Spinal cord (tissue), 10 donors: Measurements from ENCODE around the gene TLR1. TPM values are rescaled to one million over a fixed set of nuclear protein-coding genes. Genes with fewer than 3 reads are reported as not detected.
"Not testable (repeated sequence)": the region's sequence is repeated elsewhere in the genome, so short reads cannot be mapped to it uniquely, and the experiment has no call there.

ENCODE experiments used
- DNase-seq, 6 donors: peaks; one replicate each; pipeline versions ENCODE4 v3.0.0 to v3.0.0-alpha.2; 2013 to 2015; ENCODE audit warnings: low spot score in 6 of 6, low read depth in 4 of 6
- H3K27ac ChIP-seq: one replicate; pipeline ENCODE4 v1.5.1; 2013; ENCODE audit warnings: low read depth, low read length, control low read depth
- H3K27me3 ChIP-seq: one replicate; pipeline ENCODE4 v1.6.1; 2013; ENCODE audit warnings: low read length; ENCODE audit not compliant: control insufficient read depth, insufficient read depth
- H3K36me3 ChIP-seq: one replicate; pipeline ENCODE4 v1.6.1; 2013; ENCODE audit warnings: low read length; ENCODE audit not compliant: control insufficient read depth, insufficient read depth
- H3K4me1 ChIP-seq: one replicate; pipeline ENCODE4 v1.6.1; 2013; ENCODE audit warnings: low read length; ENCODE audit not compliant: control insufficient read depth, insufficient read depth
- H3K4me3 ChIP-seq: one replicate; pipeline ENCODE4 v1.5.1; 2013; ENCODE audit warnings: low read depth, low read length, control low read depth
- H3K9me3 ChIP-seq: one replicate; pipeline ENCODE4 v1.6.1; 2013; ENCODE audit warnings: low read length; ENCODE audit not compliant: control insufficient read depth, insufficient read depth
- WGBS: methylation state at CpG from one replicate; pipeline ENCODE4 v1.1.5; 2013; ENCODE audit warnings: missing lambda C conversion rate; ENCODE audit not compliant: insufficient coverage; 5-methylcytosine and 5-hydroxymethylcytosine counted together
- polyA plus RNA-seq, 2 donors: library from polyadenylated mRNA; unstranded; fragments of 120-200 nt; gene quantifications; one replicate each; pipeline ENCODE4 v1.2.1, GENCODE V29; 2013; ENCODE audit not compliant: insufficient read length in 2 of 2
- total RNA-seq, 2 donors: library from RNA; depleted of rRNA in 1 of 2; stranded (reverse); fragments of 120-200 nt in 1 of 2; fragments of >200 nt in 1 of 2; gene quantifications; one replicate each; pipeline versions ENCODE4 v1.2.3 to v1.2.4, GENCODE V29; 2013 to 2014
- donor health status: healthy.

TLR1 gene
- total and polyA plus RNA-seq, 4 donors: 3.7 to 32.2 (median 8.3) TPM

- H3K9me3 ChIP-seq: no peaks in the 10 kb centered on the region
- no peak overlapping the region for H3K4me3 ChIP-seq
- no CpG with 5 or more reads among the region's 4 CpGs for WGBS
- H3K4me1 ChIP-seq: no peaks in the 10 kb centered on the region
- H3K27me3 ChIP-seq: no peaks in the 10 kb centered on the region
- no peaks in the 10 kb centered on the region for H3K36me3 ChIP-seq
- H3K27ac ChIP-seq: no peak overlapping the region
- no peak for DNase-seq
Measured at GRCh38 chr4:38780833-38781484, 23.6 kb downstream of the TLR1 start.

- no peak for DNase-seq
- Histone ChIP-seq H3K4me3 (no peak overlapping the region), H3K9me3 (no peaks in the 10 kb centered on the region), H3K4me1 (no peaks in the 10 kb centered on the region), H3K27ac (no peak overlapping the region), H3K36me3 (no peaks in the 10 kb centered on the region), H3K27me3 (no peaks in the 10 kb centered on the region)
- 81% methylated on average over 4 of the region's 5 CpGs for WGBS
Measured at GRCh38 chr4:38779790-38780189, 24.8 kb downstream of the TLR1 start.

GRCh38 chr4:38777925-38778324 lies 26.7 kb downstream of the TLR1 start:
- not testable (repeated sequence) for H3K27ac ChIP-seq, H3K9me3 ChIP-seq, H3K4me3 ChIP-seq, H3K36me3 ChIP-seq, H3K4me1 ChIP-seq, H3K27me3 ChIP-seq, DNase-seq
- WGBS: no CpG with 5 or more reads among the region's 2 CpGs

- no peaks in the 10 kb centered on the region for H3K4me1 ChIP-seq
- H3K4me3 ChIP-seq: no peak overlapping the region
- no peak overlapping the region for H3K27ac ChIP-seq
- no peaks in the 10 kb centered on the region for H3K9me3 ChIP-seq
- WGBS: 100% methylated on average over 1 of the region's 2 CpGs
- no peaks in the 10 kb centered on the region for H3K36me3 ChIP-seq
- DNase-seq: no peak
- no peaks in the 10 kb centered on the region for H3K27me3 ChIP-seq
Measured at GRCh38 chr4:38775326-38775725, 29.3 kb downstream of the TLR1 start.

- no peaks in the 10 kb centered on the region for H3K9me3 ChIP-seq
- H3K36me3 ChIP-seq: no peaks in the 10 kb centered on the region
- 93% methylated on average over 2 of the region's 8 CpGs for WGBS
- H3K27me3 ChIP-seq: no peaks in the 10 kb centered on the region
- H3K27ac ChIP-seq: no peak overlapping the region
- DNase-seq: no peak
- no peak overlapping the region for H3K4me3 ChIP-seq
- no peaks in the 10 kb centered on the region for H3K4me1 ChIP-seq
Measured at GRCh38 chr4:38774181-38774955, 30.2 kb downstream of the TLR1 start.

- H3K27ac ChIP-seq, H3K36me3 ChIP-seq, H3K9me3 ChIP-seq, H3K4me3 ChIP-seq, H3K4me1 ChIP-seq, H3K27me3 ChIP-seq, DNase-seq: not testable (repeated sequence)
- no CpG with 5 or more reads among the region's 2 CpGs for WGBS
Measured at GRCh38 chr4:38770281-38770680, 34.3 kb downstream of the TLR1 start.

GRCh38 chr4:38769857-38770256 lies 34.7 kb downstream of the TLR1 start:
- Histone ChIP-seq H3K36me3 (no peaks in the 10 kb centered on the region), H3K27me3 (no peaks in the 10 kb centered on the region), H3K4me1 (no peaks in the 10 kb centered on the region), H3K27ac (no peak overlapping the region), H3K4me3 (no peak overlapping the region), H3K9me3 (no peaks in the 10 kb centered on the region)
- no peak for DNase-seq
- 91% methylated on average over 1 of the region's 2 CpGs for WGBS

GRCh38 chr4:38769441-38769840 lies 35.1 kb downstream of the TLR1 start:
- Histone ChIP-seq H3K27ac (no peak overlapping the region), H3K36me3 (no peaks in the 10 kb centered on the region), H3K27me3 (no peaks in the 10 kb centered on the region), H3K4me1 (no peaks in the 10 kb centered on the region), H3K4me3 (no peak overlapping the region), H3K9me3 (no peaks in the 10 kb centered on the region)
- DNase-seq: no peak
- no CpG with 5 or more reads among the region's 2 CpGs for WGBS

- no peaks in the 10 kb centered on the region for H3K27me3 ChIP-seq
- H3K36me3 ChIP-seq: no peaks in the 10 kb centered on the region
- no peak overlapping the region for H3K4me3 ChIP-seq
- H3K27ac ChIP-seq: no peak overlapping the region
- H3K4me1 ChIP-seq: no peaks in the 10 kb centered on the region
- WGBS: 27% methylated on average over 1 of the region's 5 CpGs
- H3K9me3 ChIP-seq: no peaks in the 10 kb centered on the region
- peak in 1 of 6 donors; percentile 52 for DNase-seq
Measured at GRCh38 chr4:38768968-38769394, 35.6 kb downstream of the TLR1 start.

GRCh38 chr4:38766940-38767339 lies 37.7 kb downstream of the TLR1 start:
- H3K36me3 ChIP-seq, H3K4me1 ChIP-seq: not testable (repeated sequence)
- 100% methylated on average over 1 of the region's 2 CpGs for WGBS

More at GRCh38 chr4:38766940-38767339, 37.7 kb downstream of the TLR1 start:
- not testable (repeated sequence) for H3K9me3 ChIP-seq, DNase-seq, H3K4me3 ChIP-seq, H3K27me3 ChIP-seq, H3K27ac ChIP-seq
